ENCODE measurements around the gene ATP2B2.

Gene ATP2B2

GRCh38 chr3:10447110-10447509, 58.3 kb downstream of the ATP2B2 start:
- no peak for FAIRE-seq

- no peak for FAIRE-seq
These were observed 59.7 kb downstream of the ATP2B2 start for GRCh38 chr3:10445561-10446175.

GRCh38 chr3:10444511-10444910, 60.9 kb downstream of the ATP2B2 start:
- no peak for FAIRE-seq

GRCh38 chr3:10444110-10444429, 61.3 kb downstream of the ATP2B2 start:
- FAIRE-seq, result no peak

GRCh38 chr3:10443272-10444109, 61.9 kb downstream of the ATP2B2 start:
- no peak for FAIRE-seq

- FAIRE-seq, result no peak
These were observed 63.1 kb downstream of the ATP2B2 start for GRCh38 chr3:10442151-10442795.

- no peak for FAIRE-seq
These were observed 64.7 kb downstream of the ATP2B2 start for GRCh38 chr3:10440684-10441083.

- no peak for FAIRE-seq
These were observed 66.3 kb downstream of the ATP2B2 start for GRCh38 chr3:10438902-10439610.

GRCh38 chr3:10437995-10438901, 67.1 kb downstream of the ATP2B2 start:
- FAIRE-seq, result no peak

- no peak for FAIRE-seq
These were observed 68.0 kb downstream of the ATP2B2 start for GRCh38 chr3:10437272-10437994.

GRCh38 chr3:10435850-10436249, 69.5 kb downstream of the ATP2B2 start:
- FAIRE-seq, result no peak

- FAIRE-seq, result no peak
These were observed 70.4 kb downstream of the ATP2B2 start for GRCh38 chr3:10434938-10435336.

- FAIRE-seq, result no peak
These were observed 71.0 kb downstream of the ATP2B2 start for GRCh38 chr3:10434144-10434937.

- FAIRE-seq, result no peak
These were observed 72.5 kb downstream of the ATP2B2 start for GRCh38 chr3:10432931-10433330.

- no peak for FAIRE-seq
These were observed 73.1 kb downstream of the ATP2B2 start for GRCh38 chr3:10432156-10432845.

- no peak for FAIRE-seq
These were observed 74.6 kb downstream of the ATP2B2 start for GRCh38 chr3:10430805-10431204.

- FAIRE-seq, result no peak
These were observed 76.8 kb downstream of the ATP2B2 start for GRCh38 chr3:10428406-10429091.

GRCh38 chr3:10426346-10427220, 78.8 kb downstream of the ATP2B2 start:
- FAIRE-seq, result no peak
